Hepatocyte (in vitro differentiated cells): Measurements from ENCODE around the gene NUAK1. TPM values are rescaled to one million over a fixed set of nuclear protein-coding genes. Genes with fewer than 3 reads are reported as not detected.

Experiments
- DNase-seq: peaks from one replicate; pipeline ENCODE4 v3.0.0-alpha.2; 2016; ENCODE audit warnings: low spot score
- H2AFZ ChIP-seq: fragments of 200-600 bp; sonication (generic); 2 replicates; pipeline ENCODE4 v1.6.0; 2016; ENCODE audit warnings: antibody characterized with exemption, mild to moderate bottlenecking
- H3K27ac ChIP-seq: fragments of 200-600 bp; sonication (generic); 2 replicates; pipeline ENCODE4 v1.5.1; 2016; ENCODE audit warnings: mild to moderate bottlenecking
- H3K27me3 ChIP-seq: fragments of 200-600 bp; sonication (generic); 2 replicates; pipeline ENCODE4 v1.6.1; 2016
- H3K36me3 ChIP-seq: fragments of 200-600 bp; sonication (generic); replicated peaks from 2 replicates; pipeline ENCODE4 v1.5.1; 2016; ENCODE audit warnings: low read depth; ENCODE audit not compliant: insufficient read depth
- H3K4me1 ChIP-seq: fragments of 200-600 bp; sonication (generic); 2 replicates; pipeline ENCODE4 v1.5.1; 2016; ENCODE audit warnings: mild to moderate bottlenecking, moderate library complexity; ENCODE audit not compliant: insufficient read depth
- H3K4me2 ChIP-seq: fragments of 200-600 bp; sonication (generic); 2 replicates; pipeline ENCODE4 v1.6.0; 2016
- H3K4me3 ChIP-seq: fragments of 200-600 bp; sonication (generic); 2 replicates; pipeline ENCODE4 v1.5.1; 2016; ENCODE audit warnings: mild to moderate bottlenecking
- H3K79me2 ChIP-seq: fragments of 200-600 bp; sonication (generic); 2 replicates; pipeline ENCODE4 v1.6.0; 2017; ENCODE audit warnings: mild to moderate bottlenecking
- H3K9me2 ChIP-seq: fragments of 200-600 bp; sonication (generic); replicated peaks from 2 replicates; pipeline ENCODE4 v1.6.0; 2017; ENCODE audit warnings: mild to moderate bottlenecking; ENCODE audit not compliant: insufficient read depth
- H3K9me3 ChIP-seq: fragments of 200-600 bp; sonication (generic); 2 replicates; pipeline ENCODE4 v1.5.1; 2016; ENCODE audit warnings: low read depth, mild to moderate bottlenecking
- H4K20me1 ChIP-seq: fragments of 200-600 bp; sonication (generic); 2 replicates; pipeline ENCODE4 v1.6.0; 2016; ENCODE audit warnings: mild to moderate bottlenecking; ENCODE audit not compliant: insufficient read depth, poor library complexity, severe bottlenecking
- EZH2 ChIP-seq: fragments of 200-600 bp; sonication (generic); IDR thresholded peaks from 2 replicates; pipeline ENCODE4 v1.6.1; 2016; ENCODE audit warnings: antibody characterized with exemption, mild to moderate bottlenecking, borderline replicate concordance
- EZH2phosphoT487 ChIP-seq: fragments of 200-600 bp; sonication (generic); IDR thresholded peaks from one replicate; pipeline ENCODE4 v1.6.1; 2018; ENCODE audit warnings: antibody characterized with exemption, mild to moderate bottlenecking, low read depth, moderate library complexity; ENCODE audit not compliant: unreplicated experiment, severe bottlenecking
- WGBS: methylation state at CpG from one replicate; pipeline ENCODE4 v1.1.6; 2016; ENCODE audit warnings: low lambda C conversion rate; ENCODE audit errors: missing lambda C conversion rate; 5-methylcytosine and 5-hydroxymethylcytosine counted together
- polyA plus RNA-seq: library from polyadenylated mRNA; unstranded; fragments of >200 nt; fragmentation: Nextera tagmentation; extraction: Ambion mirVana; gene quantifications from 2 replicates; pipeline ENCODE4 v1.2.1, GENCODE V29; 2016
- total RNA-seq: library from RNA; depleted of rRNA; stranded (reverse); fragments of >200 nt; gene quantifications from 2 replicates; pipeline ENCODE4 v1.2.3, GENCODE V29; 2014
- TF ChIP-seq, protein P1 (sequence below): fragments of 200-600 bp; sonication (generic); IDR thresholded peaks from 2 replicates; pipeline ENCODE4 v1.5.1; 2016; ENCODE audit warnings: antibody characterized with exemption, mild to moderate bottlenecking; ENCODE audit not compliant: poor library complexity

NUAK1 gene
- total and polyA plus RNA-seq, 2 experiments from 2014 or later: 3.5 to 13.0 TPM

GRCh38 chr12:106127338-106128126 is 11.2 kb downstream of the NUAK1 start:
- no peaks in the 10 kb centered on the region for H3K9me3 ChIP-seq
- peaks cover 68% of the 10 kb centered on the region for H3K79me2 ChIP-seq
- no peak overlapping the region for H2AFZ ChIP-seq
- H3K9me2 ChIP-seq: no peaks in the 10 kb centered on the region
- no peak overlapping the region for H3K4me3 ChIP-seq
- H3K4me1 ChIP-seq: peaks cover 49% of the 10 kb centered on the region
- no peaks in the 10 kb centered on the region for H4K20me1 ChIP-seq
- no peak for DNase-seq
- no peaks in the 10 kb centered on the region for H3K27me3 ChIP-seq
- H3K27ac ChIP-seq: no peak overlapping the region
- 85% methylated on average over 10 of the region's 10 CpGs for WGBS
- TF ChIP-seq EZH2phosphoT487: no peak
- TF ChIP-seq EZH2: no peak
- TF ChIP-seq, protein P1, sequence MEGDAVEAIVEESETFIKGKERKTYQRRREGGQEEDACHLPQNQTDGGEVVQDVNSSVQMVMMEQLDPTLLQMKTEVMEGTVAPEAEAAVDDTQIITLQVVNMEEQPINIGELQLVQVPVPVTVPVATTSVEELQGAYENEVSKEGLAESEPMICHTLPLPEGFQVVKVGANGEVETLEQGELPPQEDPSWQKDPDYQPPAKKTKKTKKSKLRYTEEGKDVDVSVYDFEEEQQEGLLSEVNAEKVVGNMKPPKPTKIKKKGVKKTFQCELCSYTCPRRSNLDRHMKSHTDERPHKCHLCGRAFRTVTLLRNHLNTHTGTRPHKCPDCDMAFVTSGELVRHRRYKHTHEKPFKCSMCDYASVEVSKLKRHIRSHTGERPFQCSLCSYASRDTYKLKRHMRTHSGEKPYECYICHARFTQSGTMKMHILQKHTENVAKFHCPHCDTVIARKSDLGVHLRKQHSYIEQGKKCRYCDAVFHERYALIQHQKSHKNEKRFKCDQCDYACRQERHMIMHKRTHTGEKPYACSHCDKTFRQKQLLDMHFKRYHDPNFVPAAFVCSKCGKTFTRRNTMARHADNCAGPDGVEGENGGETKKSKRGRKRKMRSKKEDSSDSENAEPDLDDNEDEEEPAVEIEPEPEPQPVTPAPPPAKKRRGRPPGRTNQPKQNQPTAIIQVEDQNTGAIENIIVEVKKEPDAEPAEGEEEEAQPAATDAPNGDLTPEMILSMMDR: no peak
- H3K36me3 ChIP-seq: no peaks in the 10 kb centered on the region
- H3K4me2 ChIP-seq: no peak overlapping the region

DNA sequence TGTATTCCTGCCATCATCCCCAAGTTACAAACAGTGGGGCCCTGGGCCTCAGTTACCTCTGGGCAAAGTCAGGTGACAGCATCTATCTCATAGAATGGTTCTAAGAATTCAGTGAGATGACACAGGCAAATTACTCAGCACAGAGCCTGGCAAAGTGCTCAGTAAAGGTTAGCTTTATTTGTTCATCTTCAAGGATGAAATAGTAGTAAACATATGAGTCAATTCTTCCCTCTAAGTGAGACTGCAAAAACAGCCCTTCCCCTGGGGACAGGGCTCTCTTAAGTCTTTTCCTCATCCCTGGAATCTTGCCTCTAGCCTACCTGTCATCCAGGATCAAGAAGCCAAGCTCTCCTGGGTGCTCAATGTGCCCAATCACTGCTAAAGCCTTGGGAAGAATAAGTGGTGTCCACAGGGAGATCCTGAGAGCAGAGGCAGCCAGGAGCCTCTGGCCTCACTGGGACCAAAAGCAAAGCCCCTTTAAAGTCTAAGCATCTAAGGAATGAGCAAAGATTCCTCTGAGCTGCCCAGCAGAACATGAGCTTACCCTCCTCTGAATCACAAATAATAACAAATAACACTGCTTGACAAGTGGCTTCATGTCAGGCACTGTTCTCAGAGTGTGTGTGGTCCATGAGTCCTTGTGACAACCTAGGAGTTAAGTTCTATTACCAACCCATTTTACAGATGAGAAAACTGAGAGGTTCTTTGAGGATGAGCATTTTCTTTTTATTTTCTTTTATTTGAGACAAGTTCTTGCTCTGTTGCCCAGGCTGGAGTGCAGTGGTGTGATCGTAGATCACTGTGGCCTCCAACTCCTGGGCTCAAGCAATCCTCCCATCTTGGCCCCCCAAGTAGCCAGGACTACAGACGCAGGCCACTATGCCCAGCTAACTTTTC is 12.1 kb downstream of the NUAK1 start:
- Histone ChIP-seq H3K27me3 (no peaks in the 10 kb centered on the region), H3K9me3 (no peaks in the 10 kb centered on the region), H3K4me3 (no peak overlapping the region), H3K79me2 (peaks cover 74% of the 10 kb centered on the region), H4K20me1 (no peaks in the 10 kb centered on the region), H3K27ac (peak overlapping the region; percentile 70), H3K9me2 (no peaks in the 10 kb centered on the region), H3K4me2 (no peak overlapping the region), H2AFZ (no peak overlapping the region), H3K4me1 (peaks cover 47% of the 10 kb centered on the region), H3K36me3 (no peaks in the 10 kb centered on the region)
- DNase-seq: peak; percentile 57
- no peak for TF ChIP-seq EZH2phosphoT487
- TF ChIP-seq, protein P1: no peak
- no peak for TF ChIP-seq EZH2
- WGBS: 100% methylated on average over 2 of the region's 2 CpGs

GRCh38 chr12:106125351-106126095 is 13.2 kb downstream of the NUAK1 start:
- Histone ChIP-seq H3K79me2 (peaks cover 77% of the 10 kb centered on the region), H4K20me1 (no peaks in the 10 kb centered on the region)
- WGBS: 83% methylated on average over 9 of the region's 9 CpGs

More at GRCh38 chr12:106125351-106126095, 13.2 kb downstream of the NUAK1 start:
- peak overlapping the region; percentile 47 for H3K27ac ChIP-seq
- H3K36me3 ChIP-seq: no peaks in the 10 kb centered on the region
- no peak overlapping the region for H2AFZ ChIP-seq
- no peaks in the 10 kb centered on the region for H3K9me3 ChIP-seq
- H3K9me2 ChIP-seq: no peaks in the 10 kb centered on the region
- DNase-seq: no peak
- no peaks in the 10 kb centered on the region for H3K27me3 ChIP-seq
- no peak overlapping the region for H3K4me3 ChIP-seq
- peaks cover 51% of the 10 kb centered on the region for H3K4me1 ChIP-seq
- no peak overlapping the region for H3K4me2 ChIP-seq
- no peak for TF ChIP-seq EZH2
- TF ChIP-seq EZH2phosphoT487: no peak
- TF ChIP-seq, protein P1: no peak
